Astrocyte (in vitro differentiated cells and primary cell): ENCODE results near the gene UBE2M. TPM values are rescaled to one million over a fixed set of nuclear protein-coding genes. Genes with fewer than 3 reads are reported as not detected.

Experiments used
- DNase-seq: peaks from one replicate; pipeline ENCODE4 v3.0.0-alpha.2; 2010; ENCODE audit warnings: low read depth
- FAIRE-seq: peaks from 2 replicates; lab custom pipeline; 2011; peaks lifted over from hg19 to GRCh38; lab: Jason Lieb, UNC
- H2AFZ ChIP-seq: 2 replicates; pipeline ENCODE4 v1.6.0; 2012; ENCODE audit warnings: low read depth, low read length, inconsistent platforms
- H3K27ac ChIP-seq: 2 replicates; pipeline ENCODE4 v1.5.1; 2011; ENCODE audit warnings: low read depth, low read length, inconsistent platforms
- H3K27me3 ChIP-seq: 2 replicates; pipeline ENCODE4 v1.6.0; 2011; ENCODE audit warnings: low read length, inconsistent platforms; ENCODE audit not compliant: insufficient read depth
- H3K36me3 ChIP-seq: 2 replicates; pipeline ENCODE4 v1.5.1; 2011; ENCODE audit warnings: low read length, inconsistent platforms; ENCODE audit not compliant: insufficient read depth
- H3K4me1 ChIP-seq: 2 replicates; pipeline ENCODE4 v1.5.1; 2011; ENCODE audit warnings: low read length, inconsistent platforms; ENCODE audit not compliant: insufficient read depth
- H3K4me2 ChIP-seq: 2 replicates; pipeline ENCODE4 v1.6.0; 2012; ENCODE audit warnings: low read length, inconsistent platforms
- H3K4me3 ChIP-seq: 2 replicates; pipeline ENCODE4 v1.5.1; 2011; ENCODE audit warnings: low read depth, mild to moderate bottlenecking, low read length, inconsistent platforms; ENCODE audit not compliant: insufficient read depth
- H3K79me2 ChIP-seq: 2 replicates; pipeline ENCODE4 v1.6.0; 2012; ENCODE audit warnings: mild to moderate bottlenecking, low read length, inconsistent platforms; ENCODE audit not compliant: insufficient read depth
- H3K9ac ChIP-seq: 2 replicates; pipeline ENCODE4 v1.6.0; 2012; ENCODE audit warnings: mild to moderate bottlenecking, low read length, inconsistent platforms
- H3K9me3 ChIP-seq: 2 replicates; pipeline ENCODE4 v1.5.1; 2012; ENCODE audit warnings: low read depth, mild to moderate bottlenecking, low read length, inconsistent platforms; ENCODE audit not compliant: insufficient read depth
- H4K20me1 ChIP-seq: 2 replicates; pipeline ENCODE4 v1.6.0; 2012; ENCODE audit warnings: low read length, inconsistent platforms; ENCODE audit not compliant: insufficient read depth
- H3K27ac Mint-ChIP-seq: one replicate; pipeline ENCODE4 v1.8.0; 2021; ENCODE audit warnings: mild to moderate bottlenecking, mixed read lengths; ENCODE audit not compliant: unreplicated experiment
- H3K27me3 Mint-ChIP-seq: one replicate; pipeline ENCODE4 v1.8.0; 2021; ENCODE audit warnings: low read depth, mixed read lengths; ENCODE audit not compliant: unreplicated experiment
- H3K36me3 Mint-ChIP-seq: one replicate; pipeline ENCODE4 v1.8.0; 2021; ENCODE audit warnings: low read depth, mixed read lengths; ENCODE audit not compliant: unreplicated experiment
- H3K4me1 Mint-ChIP-seq: one replicate; pipeline ENCODE4 v1.8.0; 2021; ENCODE audit warnings: low read depth, mixed read lengths; ENCODE audit not compliant: unreplicated experiment
- H3K4me3 Mint-ChIP-seq: one replicate; pipeline ENCODE4 v1.8.0; 2021; ENCODE audit warnings: mild to moderate bottlenecking, moderate library complexity, mixed read lengths; ENCODE audit not compliant: unreplicated experiment
- H3K9me3 Mint-ChIP-seq: one replicate; pipeline ENCODE4 v1.8.0; 2021; ENCODE audit warnings: mild to moderate bottlenecking, mixed read lengths; ENCODE audit not compliant: unreplicated experiment
- CTCF ChIP-seq: IDR thresholded peaks from 2 replicates; pipeline ENCODE4 v1.5.1; 2011; ENCODE audit warnings: low read depth, mild to moderate bottlenecking, inconsistent platforms, low read length, moderate library complexity; ENCODE audit not compliant: insufficient read depth
- EZH2 ChIP-seq: IDR thresholded peaks from 2 replicates; pipeline ENCODE4 v1.6.1; 2012; ENCODE audit warnings: mild to moderate bottlenecking, low read length, inconsistent platforms; ENCODE audit not compliant: insufficient read depth
- total RNA-seq: library from RNA; stranded (reverse); gene quantifications from 2 replicates; pipeline ENCODE4 v1.2.1, GENCODE V29; 2021

Gene UBE2M
- total RNA-seq, 1 donor from 2014 or later, result 113 TPM

- peak overlapping the region; percentile 50 for H3K4me3 Mint-ChIP-seq
- H3K4me1 ChIP-seq, result peaks cover 36% of the 10 kb centered on the region
Observed at GRCh38 chr19:58561373-58562121, 3.1 kb upstream of the UBE2M start.

GRCh38 chr19:58560921-58561320, 2.5 kb upstream of the UBE2M start:
- Mint-ChIP-seq H3K9me3 (peaks cover 2% of the 10 kb centered on the region), H3K4me3 (no peak overlapping the region), H3K27me3 (no peaks in the 10 kb centered on the region), H3K36me3 (peaks cover 10% of the 10 kb centered on the region), H3K4me1 (peaks cover 15% of the 10 kb centered on the region), H3K27ac (no peak overlapping the region)
- H3K27me3 ChIP-seq, result peaks cover 10% of the 10 kb centered on the region
- FAIRE-seq, result no peak
- peaks cover 36% of the 10 kb centered on the region for H3K4me1 ChIP-seq
- no peak overlapping the region for H3K4me3 ChIP-seq
- TF ChIP-seq CTCF (no peak), EZH2 (no peak)
- no peak overlapping the region for H3K27ac ChIP-seq
- no peak overlapping the region for H3K9ac ChIP-seq
- peaks cover 5% of the 10 kb centered on the region for H3K36me3 ChIP-seq
- no peak for DNase-seq
- H2AFZ ChIP-seq, result no peak overlapping the region
- peaks cover 22% of the 10 kb centered on the region for H4K20me1 ChIP-seq
- peaks cover 25% of the 10 kb centered on the region for H3K79me2 ChIP-seq
- no peak overlapping the region for H3K4me2 ChIP-seq
- H3K9me3 ChIP-seq, result no peaks in the 10 kb centered on the region

More at GRCh38 chr19:58561373-58562121, 3.1 kb upstream of the UBE2M start:
- no peak overlapping the region for H3K9ac ChIP-seq
- Mint-ChIP-seq H3K27ac (no peak overlapping the region), H3K36me3 (peaks cover 7% of the 10 kb centered on the region), H3K4me1 (peaks cover 9% of the 10 kb centered on the region), H3K9me3 (peaks cover 2% of the 10 kb centered on the region), H3K27me3 (no peaks in the 10 kb centered on the region)
- FAIRE-seq (no peak), DNase-seq (no peak)
- TF ChIP-seq EZH2, result no peak
- no peak for TF ChIP-seq CTCF
- H3K79me2 ChIP-seq, result peaks cover 19% of the 10 kb centered on the region
- H3K9me3 ChIP-seq, result no peaks in the 10 kb centered on the region
- no peak overlapping the region for H2AFZ ChIP-seq
- H3K4me3 ChIP-seq, result peak overlapping the region; percentile 46
- peak overlapping the region; percentile 78 for H3K4me2 ChIP-seq
- peaks cover 10% of the 10 kb centered on the region for H3K27me3 ChIP-seq
- H3K27ac ChIP-seq, result no peak overlapping the region
- peaks cover 3% of the 10 kb centered on the region for H3K36me3 ChIP-seq
- peaks cover 22% of the 10 kb centered on the region for H4K20me1 ChIP-seq
